HUES64 (cell line): ENCODE results near the gene RNASE12. TPM values are rescaled to one million over a fixed set of nuclear protein-coding genes. Genes with fewer than 3 reads are reported as not detected.

Experiments
- H3K27ac ChIP-seq: 2 replicates; pipeline ENCODE4 v1.7.0; 2013; ENCODE audit warnings: low read depth, low read length, inconsistent platforms
- H3K27me3 ChIP-seq: 2 replicates; pipeline ENCODE4 v1.6.1; 2013; ENCODE audit warnings: mild to moderate bottlenecking, low read length; ENCODE audit not compliant: insufficient read depth
- H3K36me3 ChIP-seq: 2 replicates; pipeline ENCODE4 v1.6.1; 2013; ENCODE audit warnings: mild to moderate bottlenecking, low read length; ENCODE audit not compliant: insufficient read depth
- H3K4me1 ChIP-seq: 2 replicates; pipeline ENCODE4 v1.6.1; 2013; ENCODE audit warnings: mild to moderate bottlenecking, low read length, moderate library complexity; ENCODE audit not compliant: insufficient read depth
- H3K4me3 ChIP-seq: 2 replicates; pipeline ENCODE4 v1.5.1; 2013; ENCODE audit warnings: mild to moderate bottlenecking, low read length, moderate library complexity
- H3K9ac ChIP-seq: 2 replicates; pipeline ENCODE4 v1.6.1; 2013; ENCODE audit warnings: mild to moderate bottlenecking, low read depth, low read length
- H3K9me3 ChIP-seq: 2 replicates; pipeline ENCODE4 v1.6.1; 2013; ENCODE audit warnings: low read depth, low read length; ENCODE audit not compliant: insufficient read depth
- WGBS: fragments of 150-250, 120-280 bp; methylation state at CpG from one replicate; pipeline ENCODE4 v1.1.7; 2013; ENCODE audit warnings: missing lambda C conversion rate; 5-methylcytosine and 5-hydroxymethylcytosine counted together
- polyA plus RNA-seq, 2 experiments: library from polyadenylated mRNA; stranded (reverse); fragments of 50-300 nt; gene quantifications; one replicate each; pipeline ENCODE4 v1.2.3, GENCODE V29; 2013

RNASE12 gene, protein sequence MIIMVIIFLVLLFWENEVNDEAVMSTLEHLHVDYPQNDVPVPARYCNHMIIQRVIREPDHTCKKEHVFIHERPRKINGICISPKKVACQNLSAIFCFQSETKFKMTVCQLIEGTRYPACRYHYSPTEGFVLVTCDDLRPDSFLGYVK
- polyA plus RNA-seq (2013, experiment 1 of 2) = not detected
- not detected for polyA plus RNA-seq (2013, experiment 2 of 2)

DNA sequence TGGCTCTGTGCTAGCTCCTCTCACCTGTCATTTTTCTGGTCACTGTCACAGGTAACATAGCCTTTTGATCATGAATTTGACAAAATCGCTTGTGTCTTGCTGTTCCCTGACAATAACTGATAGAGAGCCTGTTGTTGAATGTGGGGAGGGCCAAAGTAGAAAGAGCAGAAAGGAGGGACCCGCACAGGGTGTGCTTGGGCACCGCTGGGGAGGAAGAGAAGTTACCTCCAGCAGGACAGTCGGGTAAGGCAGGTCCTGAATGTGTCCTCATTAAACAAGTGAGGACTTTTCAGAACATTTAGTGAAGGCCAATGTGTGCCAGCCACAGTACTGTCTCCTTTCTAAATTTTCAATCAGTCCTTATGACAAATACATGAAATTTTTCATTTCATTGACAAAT lies at the start of gene RNASE12:
Gene RNASE12 (minus strand): TSS at position 142 of the 400 bp plus-strand sequence. CDS start 653 bp downstream, outside the sequence.
- Histone ChIP-seq H3K27me3 (no peaks in the 10 kb centered on the region), H3K4me3 (no peak within 1 kb of the TSS), H3K9me3 (no peaks in the 10 kb centered on the region), H3K4me1 (0 out of 2 replicates have a peak, but pooled peaks cover 5% of the 10 kb centered on the region), H3K36me3 (no peaks in the 10 kb centered on the region), H3K27ac (no peak within 1 kb of the TSS), H3K9ac (no peak within 1 kb of the TSS)
- 89% methylated on average over 4 of the region's 4 CpGs for WGBS

DNA sequence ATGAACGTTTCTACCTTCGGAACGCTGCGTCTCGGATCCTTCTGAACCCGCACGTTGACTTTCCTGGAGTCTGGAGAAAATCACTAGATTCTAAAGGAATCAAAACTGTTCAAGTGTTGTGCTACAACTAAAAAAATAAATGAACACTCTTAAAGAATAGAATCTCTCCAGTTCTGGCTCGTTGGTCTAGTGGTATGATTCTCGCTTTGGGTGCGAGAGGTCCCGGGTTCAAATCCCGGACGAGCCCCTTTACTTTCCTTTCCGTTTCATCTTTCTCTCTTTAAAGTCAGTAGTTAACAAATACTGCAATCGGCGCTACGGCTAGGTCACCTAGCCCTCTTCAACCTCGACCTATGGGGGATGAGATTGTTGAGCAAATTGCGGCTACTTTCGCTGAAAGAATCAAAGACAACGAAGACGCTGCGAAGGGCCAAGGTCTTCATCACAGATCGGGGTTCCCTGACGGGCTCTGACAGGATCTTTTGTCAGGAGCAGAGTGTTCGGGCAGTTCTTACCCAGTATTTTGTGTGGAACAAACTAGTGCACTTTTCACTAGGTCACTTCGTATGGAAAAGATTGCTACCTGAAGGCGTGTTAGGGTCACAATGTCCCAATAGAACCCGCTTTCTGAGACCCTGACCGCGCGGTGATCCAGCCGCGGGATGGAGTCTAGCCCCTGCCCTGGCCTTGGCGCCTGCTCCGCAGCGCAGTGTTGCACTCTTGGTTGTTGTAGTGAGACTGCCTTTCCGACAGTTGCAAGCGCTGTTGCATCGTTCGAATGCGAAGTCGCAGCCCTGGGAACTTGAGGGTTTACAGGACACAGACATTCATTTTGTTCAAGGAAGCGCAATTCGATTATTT lies 41.9 kb upstream of the RNASE12 start:
- Histone ChIP-seq H3K27me3 (peaks cover 41% of the 10 kb centered on the region), H3K9me3 (no peaks in the 10 kb centered on the region), H3K9ac (peak overlapping the region; percentile 2; the same call in 1 of the 2 replicates), H3K4me1 (peaks cover 4% of the 10 kb centered on the region; the same call in 1 of the 2 replicates), H3K27ac (no peak overlapping the region), H3K4me3 (peak overlapping the region; percentile 82), H3K36me3 (no peaks in the 10 kb centered on the region)
- 3% methylated on average over 44 of the region's 45 CpGs for WGBS

DNA sequence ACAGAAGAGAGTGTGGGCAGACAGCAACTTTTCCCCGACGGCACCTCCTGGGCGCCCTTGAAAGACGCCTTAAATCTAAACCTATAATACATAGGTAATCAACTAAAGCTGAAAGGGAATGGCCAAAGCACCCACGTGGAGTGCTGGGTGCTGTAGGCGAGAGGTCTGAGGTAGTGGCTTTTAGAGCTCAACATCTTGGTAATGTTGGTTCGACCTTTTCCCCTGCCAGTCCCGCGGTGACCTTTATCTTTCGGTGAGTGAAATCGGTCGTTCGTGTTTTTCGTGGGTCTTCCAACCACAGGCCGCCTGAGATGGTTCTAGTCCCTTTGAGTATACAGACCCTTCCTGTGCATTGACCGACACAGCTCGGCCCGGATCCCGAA lies 41.3 kb upstream of the RNASE12 start:
- H3K36me3 ChIP-seq = no peaks in the 10 kb centered on the region
- peaks cover 46% of the 10 kb centered on the region for H3K27me3 ChIP-seq
- H3K4me1 ChIP-seq = peaks cover 9% of the 10 kb centered on the region
- H3K27ac ChIP-seq = no peak overlapping the region
- H3K4me3 ChIP-seq = peak overlapping the region; percentile 82
- no peaks in the 10 kb centered on the region for H3K9me3 ChIP-seq
- H3K9ac ChIP-seq = no peak overlapping the region
- under 1% methylated on average over 19 of the region's 19 CpGs for WGBS

DNA sequence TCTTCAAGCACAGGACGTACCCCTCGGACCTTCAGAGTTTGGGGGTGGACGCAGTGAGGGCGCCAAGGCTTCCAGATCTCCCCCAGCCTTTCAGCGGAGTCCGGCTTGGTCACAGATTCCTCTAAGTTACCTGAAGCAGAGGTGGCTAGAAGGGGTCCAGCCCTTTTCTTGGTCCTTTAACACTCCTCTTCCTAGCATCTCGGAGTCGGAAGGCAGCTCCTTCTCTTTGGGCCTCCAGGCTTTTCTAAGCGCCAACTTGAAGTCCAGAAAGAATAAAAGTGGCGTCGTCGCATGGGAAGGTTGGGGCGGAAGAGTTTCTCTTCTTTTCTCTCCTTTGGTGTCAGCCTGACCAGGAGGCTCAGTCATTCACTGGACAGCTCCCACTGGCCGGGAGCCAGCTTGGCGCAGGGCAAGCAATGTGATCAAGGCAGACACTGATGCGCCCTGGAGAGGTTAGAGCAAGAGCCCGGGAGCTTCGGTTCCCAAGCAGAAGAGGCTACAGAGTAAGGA lies 40.8 kb upstream of the RNASE12 start:
- H3K4me3 ChIP-seq = peak overlapping the region; percentile 82
- 1% methylated on average over 17 of the region's 18 CpGs for WGBS
- peaks cover 12% of the 10 kb centered on the region for H3K4me1 ChIP-seq
- H3K9me3 ChIP-seq = no peaks in the 10 kb centered on the region
- H3K36me3 ChIP-seq = no peaks in the 10 kb centered on the region
- no peak overlapping the region for H3K9ac ChIP-seq
- no peak overlapping the region for H3K27ac ChIP-seq
- H3K27me3 ChIP-seq = peaks cover 47% of the 10 kb centered on the region

DNA sequence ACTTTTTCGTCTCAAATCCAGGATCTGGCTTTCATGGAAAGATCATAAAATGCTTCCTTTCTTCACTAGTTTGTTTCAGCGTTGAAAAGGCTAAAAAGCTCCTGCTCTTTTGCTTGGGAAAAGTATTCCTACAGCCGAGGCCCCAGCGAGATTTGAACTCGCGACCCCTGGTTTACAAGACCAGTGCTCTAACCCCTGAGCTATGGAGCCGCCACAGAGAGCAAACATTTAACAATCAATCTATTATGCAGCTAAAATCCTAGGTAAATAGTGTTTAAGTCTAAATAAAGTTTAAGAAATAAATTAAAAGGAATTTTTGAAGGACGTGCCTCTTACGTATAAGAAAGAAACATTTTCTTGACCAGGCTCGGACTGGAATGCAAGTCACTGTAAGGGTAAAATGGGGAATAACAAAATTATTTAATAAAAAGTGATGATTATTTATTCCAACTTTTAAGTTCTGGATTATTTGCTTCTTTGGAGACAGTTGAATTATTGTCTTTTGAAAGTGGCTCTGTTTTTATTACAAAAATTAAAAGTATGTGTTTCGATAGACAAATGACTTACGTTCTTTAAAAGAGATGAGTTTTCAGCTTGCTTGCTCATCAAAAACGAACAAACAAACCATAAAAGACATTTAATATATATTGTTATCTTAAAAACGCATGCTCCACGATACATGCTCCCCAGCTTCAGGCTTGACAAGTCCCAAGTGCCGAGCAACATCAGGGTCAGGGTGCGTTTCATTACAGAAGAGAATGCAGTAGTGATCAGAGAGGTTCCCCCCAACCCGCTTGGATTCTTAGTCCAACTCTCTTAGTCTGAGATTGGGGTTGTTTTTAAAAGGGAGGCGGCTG lies 40.1 kb upstream of the RNASE12 start:
- Histone ChIP-seq H3K9me3 (no peaks in the 10 kb centered on the region), H3K9ac (peak overlapping the region; percentile 46), H3K27ac (no peak overlapping the region), H3K4me1 (peaks cover 16% of the 10 kb centered on the region), H3K27me3 (peaks cover 54% of the 10 kb centered on the region), H3K36me3 (no peaks in the 10 kb centered on the region), H3K4me3 (peak overlapping the region; percentile 82)
- 3% methylated on average over 18 of the region's 19 CpGs for WGBS

DNA sequence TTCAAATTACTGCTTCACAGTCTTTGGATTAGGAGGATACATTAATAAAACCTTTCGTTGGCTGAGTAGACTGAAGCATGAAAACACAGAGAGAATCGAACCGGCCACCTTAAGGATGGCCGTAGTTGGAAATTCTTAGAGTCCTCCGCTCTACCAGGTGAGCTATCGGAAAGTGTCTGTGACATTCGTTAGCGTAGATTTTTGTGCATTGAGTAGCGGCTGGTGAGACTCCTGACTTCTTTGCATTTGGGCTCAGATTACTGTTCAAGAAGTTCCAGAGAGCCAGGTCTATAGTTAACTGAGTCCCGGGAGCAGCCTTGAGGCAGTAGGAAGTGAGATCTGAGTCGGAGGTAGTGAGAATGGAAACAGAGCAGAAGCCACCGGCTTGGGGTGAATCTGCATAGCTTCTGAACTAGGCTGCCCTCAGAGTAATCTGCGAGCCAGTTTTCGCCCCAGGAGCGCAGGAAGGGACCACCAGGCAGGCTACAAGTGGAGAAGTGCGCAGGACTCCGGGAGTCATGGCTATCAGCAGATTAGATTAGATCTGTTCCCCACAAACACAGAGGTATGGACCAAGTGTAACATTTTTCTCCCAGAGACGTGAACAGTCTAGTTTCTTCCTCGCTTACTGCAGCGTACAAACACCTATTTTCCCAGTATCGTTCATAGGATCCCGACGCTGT lies 39.3 kb upstream of the RNASE12 start:
- Histone ChIP-seq H3K4me3 (peak overlapping the region; percentile 82), H3K27me3 (peaks cover 56% of the 10 kb centered on the region), H3K9me3 (no peaks in the 10 kb centered on the region), H3K4me1 (peaks cover 17% of the 10 kb centered on the region), H3K9ac (peak overlapping the region; percentile 46), H3K36me3 (no peaks in the 10 kb centered on the region), H3K27ac (no peak overlapping the region)
- 1% methylated on average over 23 of the region's 23 CpGs for WGBS

DNA sequence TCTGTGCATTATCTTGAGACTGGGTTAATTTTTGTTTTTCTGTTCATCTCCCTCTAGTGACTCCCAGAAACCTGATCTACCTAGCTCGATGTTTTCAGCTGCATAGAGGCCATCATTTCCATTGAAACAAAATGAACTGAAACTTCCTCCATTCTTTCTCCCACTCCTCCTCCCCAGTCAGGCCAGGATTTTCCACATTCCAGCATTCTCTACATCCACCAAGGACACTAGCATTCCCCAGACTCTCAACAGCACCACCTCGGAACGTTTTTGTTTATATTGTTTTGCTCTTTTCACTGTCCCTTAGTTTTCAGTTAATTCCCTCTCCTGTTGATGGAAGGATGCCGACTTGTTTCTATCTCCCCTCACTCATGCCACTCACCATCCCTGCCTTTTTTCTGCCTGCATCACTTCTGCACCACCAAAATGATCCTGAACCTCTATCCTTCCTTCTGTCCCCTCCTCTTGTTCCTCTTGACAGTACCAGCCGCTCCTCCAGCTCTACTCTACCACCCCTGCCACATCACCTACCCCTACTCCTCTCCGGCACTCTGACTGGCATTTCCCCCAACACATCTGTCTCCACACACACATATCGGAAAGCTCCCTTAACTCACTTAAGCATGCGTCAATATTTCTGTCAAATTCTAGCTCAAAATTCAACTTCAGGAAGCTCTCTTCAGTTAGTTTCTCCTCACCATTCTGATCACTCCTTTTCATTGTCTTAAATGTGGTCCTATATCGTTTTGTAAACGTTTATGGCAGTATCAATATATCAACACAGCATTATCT lies 37.1 kb upstream of the RNASE12 start:
- H3K4me3 ChIP-seq = peak overlapping the region; percentile 45
- H3K27me3 ChIP-seq = peaks cover 43% of the 10 kb centered on the region
- H3K9me3 ChIP-seq = no peaks in the 10 kb centered on the region
- H3K27ac ChIP-seq = no peak overlapping the region
- no peak overlapping the region for H3K9ac ChIP-seq
- H3K4me1 ChIP-seq = peaks cover 17% of the 10 kb centered on the region
- H3K36me3 ChIP-seq = no peaks in the 10 kb centered on the region
- WGBS = 46% methylated on average over 10 of the region's 10 CpGs

DNA sequence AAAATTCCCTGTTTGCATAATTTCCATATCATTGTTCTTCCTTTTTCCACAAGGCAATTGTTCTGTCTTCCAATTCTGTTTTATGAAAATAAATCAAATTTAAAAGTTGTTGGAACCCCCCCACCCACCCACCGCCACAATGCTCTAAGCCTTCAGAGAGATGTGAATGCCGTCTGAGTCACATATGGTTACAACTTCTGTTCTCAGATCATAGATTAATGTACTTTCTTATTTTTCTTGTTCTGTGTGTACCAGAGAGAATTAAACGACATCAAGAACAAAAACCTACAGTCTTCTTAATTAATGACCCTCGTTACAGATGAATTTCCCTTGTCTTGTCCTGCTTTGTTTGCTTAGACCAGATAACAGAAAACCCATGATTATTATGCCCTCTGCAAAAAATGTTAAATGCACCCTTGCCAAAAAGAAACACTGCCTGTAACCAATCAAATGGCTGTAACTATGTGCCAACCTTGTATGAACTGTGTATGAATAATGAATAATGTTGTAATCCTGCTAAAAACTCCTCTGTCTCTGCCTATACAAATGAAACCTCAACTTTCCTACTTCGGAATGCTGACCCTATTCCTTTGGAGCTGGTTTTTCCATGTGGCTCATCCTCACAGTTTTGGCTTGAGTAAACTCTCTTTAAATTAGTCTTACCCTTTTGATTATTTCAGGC lies 36.3 kb upstream of the RNASE12 start:
- no peaks in the 10 kb centered on the region for H3K36me3 ChIP-seq
- H3K27ac ChIP-seq = no peak overlapping the region
- peaks cover 41% of the 10 kb centered on the region for H3K27me3 ChIP-seq
- H3K9ac ChIP-seq = no peak overlapping the region
- WGBS = 57% methylated on average over 3 of the region's 5 CpGs
- peak overlapping the region; percentile 71 for H3K4me3 ChIP-seq
- no peaks in the 10 kb centered on the region for H3K9me3 ChIP-seq
- peaks cover 17% of the 10 kb centered on the region for H3K4me1 ChIP-seq

DNA sequence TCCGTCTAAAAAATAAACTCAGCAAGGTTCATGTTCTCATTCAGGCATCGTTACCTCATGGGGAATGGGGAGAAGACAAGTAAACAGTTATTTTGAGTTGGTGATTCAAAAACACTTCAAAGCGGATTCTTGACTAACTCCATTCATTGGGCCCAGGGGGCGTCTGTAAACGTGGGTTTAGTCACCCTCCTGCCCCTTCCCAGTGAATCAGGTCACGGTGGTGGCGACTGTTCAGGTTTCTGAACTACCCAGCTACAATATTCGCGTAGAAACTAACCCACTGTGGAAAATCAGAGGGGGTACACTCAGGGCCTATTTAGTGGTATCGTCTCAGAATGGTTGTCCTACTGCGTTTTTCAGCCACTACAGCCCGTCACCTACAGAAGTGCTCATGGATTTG lies 35.1 kb upstream of the RNASE12 start:
- peaks cover 34% of the 10 kb centered on the region for H3K27me3 ChIP-seq
- H3K4me3 ChIP-seq = peak overlapping the region; percentile 71
- no peaks in the 10 kb centered on the region for H3K9me3 ChIP-seq
- H3K27ac ChIP-seq = no peak overlapping the region
- no peak overlapping the region for H3K9ac ChIP-seq
- no peaks in the 10 kb centered on the region for H3K36me3 ChIP-seq
- H3K4me1 ChIP-seq = peaks cover 14% of the 10 kb centered on the region
- WGBS = 40% methylated on average over 12 of the region's 12 CpGs
